ENCODE data around the gene HOXB2. TPM values are rescaled to one million over a fixed set of nuclear protein-coding genes. Genes with fewer than 3 reads are reported as not detected.
A peak's percentile ranks its signal among the peaks of the same experiment; 100 is the strongest.

The HOXB2 gene
- total and polyA plus RNA-seq, 9 of the 15 experiments (the other 6 are each of a cell fraction or from before 2014, with no cell fraction given), result 2.1 to 97.7 (median 21.2) TPM

DNA sequence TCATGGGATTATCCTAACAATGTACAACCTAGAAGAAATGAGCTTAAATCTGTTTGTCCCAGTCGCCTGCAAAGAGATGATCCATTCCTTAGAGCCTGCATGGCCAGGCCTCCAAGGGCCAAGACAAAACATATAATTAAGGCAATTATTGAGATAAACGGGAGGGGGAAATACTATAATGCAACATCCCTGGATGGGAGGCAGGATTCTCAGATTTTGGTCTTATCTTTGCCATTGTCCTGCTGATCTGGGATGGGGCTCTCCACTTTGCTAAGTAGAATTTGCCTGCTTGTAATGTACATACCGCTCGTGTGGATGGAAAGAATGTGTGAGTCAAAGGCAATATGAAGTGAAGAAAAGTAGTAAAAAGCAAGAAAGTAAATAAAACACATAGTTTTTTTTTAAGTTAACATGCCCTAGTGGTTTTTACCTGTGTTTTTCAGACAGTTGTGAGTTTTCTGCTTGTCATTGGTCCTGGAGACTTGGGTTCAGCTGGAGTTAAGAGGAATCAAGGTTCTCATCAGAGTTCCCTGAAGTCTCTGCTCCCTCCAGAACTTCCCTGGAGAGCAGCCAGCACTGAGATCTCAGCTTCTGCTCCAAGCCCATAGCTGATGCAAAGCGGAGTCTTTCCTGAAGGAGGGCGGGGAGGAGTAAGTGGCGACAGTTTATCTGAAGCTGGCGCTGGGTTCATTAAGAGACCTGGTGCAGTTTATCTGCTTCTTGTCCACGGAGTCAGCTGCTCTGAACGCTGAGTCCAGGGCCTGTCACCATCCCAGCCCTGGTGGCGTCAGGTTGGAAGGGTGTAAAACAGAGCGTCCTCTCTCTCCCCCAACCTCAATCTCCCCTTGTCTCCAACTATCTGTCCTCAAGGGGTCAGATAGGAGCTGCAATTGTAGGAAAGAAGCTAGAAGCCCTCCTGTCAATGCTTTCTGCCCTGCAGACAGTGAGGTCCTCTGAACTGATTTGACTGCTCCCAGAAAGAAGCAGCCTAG is 44.2 kb downstream of the HOXB2 start (continued):
- TF ChIP-seq, protein P1, sequence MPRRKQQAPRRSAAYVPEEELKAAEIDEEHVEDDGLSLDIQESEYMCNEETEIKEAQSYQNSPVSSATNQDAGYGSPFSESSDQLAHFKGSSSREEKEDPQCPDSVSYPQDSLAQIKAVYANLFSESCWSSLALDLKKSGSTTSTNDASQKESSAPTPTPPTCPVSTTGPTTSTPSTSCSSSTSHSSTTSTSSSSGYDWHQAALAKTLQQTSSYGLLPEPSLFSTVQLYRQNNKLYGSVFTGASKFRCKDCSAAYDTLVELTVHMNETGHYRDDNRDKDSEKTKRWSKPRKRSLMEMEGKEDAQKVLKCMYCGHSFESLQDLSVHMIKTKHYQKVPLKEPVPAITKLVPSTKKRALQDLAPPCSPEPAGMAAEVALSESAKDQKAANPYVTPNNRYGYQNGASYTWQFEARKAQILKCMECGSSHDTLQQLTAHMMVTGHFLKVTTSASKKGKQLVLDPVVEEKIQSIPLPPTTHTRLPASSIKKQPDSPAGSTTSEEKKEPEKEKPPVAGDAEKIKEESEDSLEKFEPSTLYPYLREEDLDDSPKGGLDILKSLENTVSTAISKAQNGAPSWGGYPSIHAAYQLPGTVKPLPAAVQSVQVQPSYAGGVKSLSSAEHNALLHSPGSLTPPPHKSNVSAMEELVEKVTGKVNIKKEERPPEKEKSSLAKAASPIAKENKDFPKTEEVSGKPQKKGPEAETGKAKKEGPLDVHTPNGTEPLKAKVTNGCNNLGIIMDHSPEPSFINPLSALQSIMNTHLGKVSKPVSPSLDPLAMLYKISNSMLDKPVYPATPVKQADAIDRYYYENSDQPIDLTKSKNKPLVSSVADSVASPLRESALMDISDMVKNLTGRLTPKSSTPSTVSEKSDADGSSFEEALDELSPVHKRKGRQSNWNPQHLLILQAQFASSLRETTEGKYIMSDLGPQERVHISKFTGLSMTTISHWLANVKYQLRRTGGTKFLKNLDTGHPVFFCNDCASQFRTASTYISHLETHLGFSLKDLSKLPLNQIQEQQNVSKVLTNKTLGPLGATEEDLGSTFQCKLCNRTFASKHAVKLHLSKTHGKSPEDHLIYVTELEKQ (CRISPR knock-in tag; IDR thresholded peaks at IDR 0.05), result no peak
- no peak for TF ChIP-seq POLR2B (IDR thresholded peaks at IDR 0.05; ENCODE audit: low read depth, partially characterized antibody)
- no peak for TF ChIP-seq SMAD1 (IDR thresholded peaks at IDR 0.05; ENCODE audit: low read depth, low read length, partially characterized antibody)
- TF ChIP-seq RBM39 (optimal IDR thresholded peaks at IDR 0.05; ENCODE audit: low read depth, low read length), result no peak
- TF ChIP-seq NFIC (IDR thresholded peaks at IDR 0.05), result peak; percentile 77
- TF ChIP-seq, protein P2, sequence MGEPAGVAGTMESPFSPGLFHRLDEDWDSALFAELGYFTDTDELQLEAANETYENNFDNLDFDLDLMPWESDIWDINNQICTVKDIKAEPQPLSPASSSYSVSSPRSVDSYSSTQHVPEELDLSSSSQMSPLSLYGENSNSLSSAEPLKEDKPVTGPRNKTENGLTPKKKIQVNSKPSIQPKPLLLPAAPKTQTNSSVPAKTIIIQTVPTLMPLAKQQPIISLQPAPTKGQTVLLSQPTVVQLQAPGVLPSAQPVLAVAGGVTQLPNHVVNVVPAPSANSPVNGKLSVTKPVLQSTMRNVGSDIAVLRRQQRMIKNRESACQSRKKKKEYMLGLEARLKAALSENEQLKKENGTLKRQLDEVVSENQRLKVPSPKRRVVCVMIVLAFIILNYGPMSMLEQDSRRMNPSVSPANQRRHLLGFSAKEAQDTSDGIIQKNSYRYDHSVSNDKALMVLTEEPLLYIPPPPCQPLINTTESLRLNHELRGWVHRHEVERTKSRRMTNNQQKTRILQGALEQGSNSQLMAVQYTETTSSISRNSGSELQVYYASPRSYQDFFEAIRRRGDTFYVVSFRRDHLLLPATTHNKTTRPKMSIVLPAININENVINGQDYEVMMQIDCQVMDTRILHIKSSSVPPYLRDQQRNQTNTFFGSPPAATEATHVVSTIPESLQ (CRISPR knock-in tag; IDR thresholded peaks at IDR 0.05), result no peak
- peak; percentile 73 for TF ChIP-seq MEIS2 (IDR thresholded peaks at IDR 0.05; ENCODE audit: partially characterized antibody)
- TF ChIP-seq NR2C2 (CRISPR knock-in tag; IDR thresholded peaks at IDR 0.05), result 0 out of 2 replicates have a peak, but pooled peaks have one; percentile 11
- no peak for TF ChIP-seq NR2C2 (tag; IDR thresholded peaks at IDR 0.05)
- TF ChIP-seq ZBED1 (IDR thresholded peaks at IDR 0.05), result no peak
- no peak for TF ChIP-seq SP2 (IDR thresholded peaks at IDR 0.05; ENCODE audit: extremely low read depth, low read depth, low read length, poor library complexity, severe bottlenecking)
- TF ChIP-seq, protein P3, sequence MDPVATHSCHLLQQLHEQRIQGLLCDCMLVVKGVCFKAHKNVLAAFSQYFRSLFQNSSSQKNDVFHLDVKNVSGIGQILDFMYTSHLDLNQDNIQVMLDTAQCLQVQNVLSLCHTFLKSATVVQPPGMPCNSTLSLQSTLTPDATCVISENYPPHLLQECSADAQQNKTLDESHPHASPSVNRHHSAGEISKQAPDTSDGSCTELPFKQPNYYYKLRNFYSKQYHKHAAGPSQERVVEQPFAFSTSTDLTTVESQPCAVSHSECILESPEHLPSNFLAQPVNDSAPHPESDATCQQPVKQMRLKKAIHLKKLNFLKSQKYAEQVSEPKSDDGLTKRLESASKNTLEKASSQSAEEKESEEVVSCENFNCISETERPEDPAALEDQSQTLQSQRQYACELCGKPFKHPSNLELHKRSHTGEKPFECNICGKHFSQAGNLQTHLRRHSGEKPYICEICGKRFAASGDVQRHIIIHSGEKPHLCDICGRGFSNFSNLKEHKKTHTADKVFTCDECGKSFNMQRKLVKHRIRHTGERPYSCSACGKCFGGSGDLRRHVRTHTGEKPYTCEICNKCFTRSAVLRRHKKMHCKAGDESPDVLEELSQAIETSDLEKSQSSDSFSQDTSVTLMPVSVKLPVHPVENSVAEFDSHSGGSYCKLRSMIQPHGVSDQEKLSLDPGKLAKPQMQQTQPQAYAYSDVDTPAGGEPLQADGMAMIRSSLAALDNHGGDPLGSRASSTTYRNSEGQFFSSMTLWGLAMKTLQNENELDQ (CRISPR knock-in tag; IDR thresholded peaks at IDR 0.05; ENCODE audit: borderline replicate concordance), result no peak
- TF ChIP-seq HMG20A (CRISPR knock-in tag; conservative IDR thresholded peaks at IDR 0.05), result no peak
- TF ChIP-seq ZNF668 (CRISPR knock-in tag; IDR thresholded peaks at IDR 0.05), result no peak
- no peak for TF ChIP-seq TGIF2 (CRISPR knock-in tag; IDR thresholded peaks at IDR 0.05)
- no peak for TF ChIP-seq PHTF2 (CRISPR knock-in tag; IDR thresholded peaks at IDR 0.05)
- peak; percentile 84; the same call in 1 of the 2 replicates for TF ChIP-seq ZEB2 (IDR thresholded peaks at IDR 0.05)
